ENCODE measurements around the gene SPPL3. TPM values are rescaled to one million over a fixed set of nuclear protein-coding genes. Genes with fewer than 3 reads are reported as not detected.

SPPL3 gene
- total RNA-seq, 1 donor from 2014 or later, result 48.9 TPM

DNA sequence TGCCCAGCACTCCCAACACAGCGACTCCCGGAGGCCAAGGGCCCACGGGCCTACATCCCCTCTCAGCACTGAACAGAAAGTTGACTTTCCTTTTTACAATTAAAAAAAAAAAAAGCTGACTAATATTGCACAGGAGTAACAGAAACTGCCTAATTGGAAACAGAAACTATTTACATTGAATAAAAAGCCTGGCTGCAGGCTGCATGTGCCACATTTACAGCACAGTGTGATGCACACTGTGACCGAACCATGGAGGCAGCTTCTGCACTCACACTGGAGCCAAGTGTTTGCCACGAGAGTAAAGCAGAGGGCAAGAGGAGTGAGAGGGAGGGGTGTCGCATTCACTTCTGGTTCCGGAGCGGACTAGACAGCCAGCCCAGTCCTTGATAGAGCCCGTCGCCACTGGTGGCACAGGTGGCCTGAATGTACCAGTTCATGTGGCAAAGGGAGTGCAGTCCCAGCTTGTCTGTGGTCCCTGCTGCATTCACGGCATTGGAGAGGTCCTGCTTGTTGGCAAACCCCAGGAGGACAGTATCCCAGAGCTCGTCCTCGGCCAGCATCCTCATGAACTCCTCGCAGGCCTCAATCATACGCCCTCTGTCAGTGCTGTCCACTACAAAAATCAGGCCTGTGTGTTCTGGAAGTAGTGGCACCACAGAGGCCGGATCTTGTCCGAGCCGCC is 59.2 kb downstream of the SPPL3 start:
- Histone ChIP-seq H3K9me3 (no peaks in the 10 kb centered on the region), H3K4me1 (peaks cover 73% of the 10 kb centered on the region), H3K4me3 (no peak overlapping the region), H3K27me3 (no peaks in the 10 kb centered on the region), H3K36me3 (no peaks in the 10 kb centered on the region), H3K27ac (no peak overlapping the region)
- DNase-seq (ENCODE audit: extremely low spot score in 2 of 2), result no peak
- intact Hi-C loops (cut with DNase I), result no loop called here
- TF ChIP-seq POLR2A (IDR thresholded peaks at IDR 0.05), result no peak
- TF ChIP-seq, protein P1, sequence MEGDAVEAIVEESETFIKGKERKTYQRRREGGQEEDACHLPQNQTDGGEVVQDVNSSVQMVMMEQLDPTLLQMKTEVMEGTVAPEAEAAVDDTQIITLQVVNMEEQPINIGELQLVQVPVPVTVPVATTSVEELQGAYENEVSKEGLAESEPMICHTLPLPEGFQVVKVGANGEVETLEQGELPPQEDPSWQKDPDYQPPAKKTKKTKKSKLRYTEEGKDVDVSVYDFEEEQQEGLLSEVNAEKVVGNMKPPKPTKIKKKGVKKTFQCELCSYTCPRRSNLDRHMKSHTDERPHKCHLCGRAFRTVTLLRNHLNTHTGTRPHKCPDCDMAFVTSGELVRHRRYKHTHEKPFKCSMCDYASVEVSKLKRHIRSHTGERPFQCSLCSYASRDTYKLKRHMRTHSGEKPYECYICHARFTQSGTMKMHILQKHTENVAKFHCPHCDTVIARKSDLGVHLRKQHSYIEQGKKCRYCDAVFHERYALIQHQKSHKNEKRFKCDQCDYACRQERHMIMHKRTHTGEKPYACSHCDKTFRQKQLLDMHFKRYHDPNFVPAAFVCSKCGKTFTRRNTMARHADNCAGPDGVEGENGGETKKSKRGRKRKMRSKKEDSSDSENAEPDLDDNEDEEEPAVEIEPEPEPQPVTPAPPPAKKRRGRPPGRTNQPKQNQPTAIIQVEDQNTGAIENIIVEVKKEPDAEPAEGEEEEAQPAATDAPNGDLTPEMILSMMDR (IDR thresholded peaks at IDR 0.05), result no peak
- TF ChIP-seq POLR2AphosphoS5 (IDR thresholded peaks at IDR 0.05; ENCODE audit: insufficient read depth in 1 of 2, low read depth in 1 of 2), result no peak

GRCh38 chr12:120844297-120844696 is 59.9 kb downstream of the SPPL3 start:
- no peak overlapping the region for H3K4me3 ChIP-seq
- no peak overlapping the region for H3K27ac ChIP-seq
- no peak for DNase-seq (ENCODE audit: extremely low spot score in 2 of 2)
- H3K36me3 ChIP-seq, result no peaks in the 10 kb centered on the region
- no peaks in the 10 kb centered on the region for H3K27me3 ChIP-seq
- H3K4me1 ChIP-seq, result peaks cover 67% of the 10 kb centered on the region
- intact Hi-C loops (cut with DNase I), result no loop called here
- TF ChIP-seq POLR2A (IDR thresholded peaks at IDR 0.05) (no peak), POLR2AphosphoS5 (IDR thresholded peaks at IDR 0.05; ENCODE audit: insufficient read depth in 1 of 2, low read depth in 1 of 2) (no peak)
- TF ChIP-seq, protein P1 (IDR thresholded peaks at IDR 0.05), result no peak
- no peaks in the 10 kb centered on the region for H3K9me3 ChIP-seq

DNA sequence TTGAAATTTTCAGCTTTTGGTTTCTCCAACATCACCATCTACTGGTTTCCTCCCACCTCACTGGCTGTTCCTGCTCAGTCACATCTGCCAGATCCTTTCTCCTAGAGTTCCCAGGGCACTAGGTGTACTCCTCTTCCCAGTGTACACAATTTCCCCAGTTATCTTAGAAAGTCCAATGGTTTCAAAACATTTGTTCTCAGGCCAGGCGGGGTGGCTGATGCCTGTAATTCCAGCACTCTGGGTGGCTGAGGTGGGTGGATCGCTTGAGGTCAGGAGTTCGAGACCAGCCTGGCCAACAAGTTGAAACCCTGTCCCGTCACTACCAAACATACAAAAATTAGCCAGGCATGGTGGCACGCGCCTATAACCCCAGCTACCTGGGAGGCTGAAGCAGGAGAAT is 60.7 kb downstream of the SPPL3 start:
- Histone ChIP-seq H3K4me1 (peaks cover 58% of the 10 kb centered on the region), H3K4me3 (no peak overlapping the region), H3K27ac (no peak overlapping the region), H3K36me3 (no peaks in the 10 kb centered on the region), H3K27me3 (no peaks in the 10 kb centered on the region), H3K9me3 (no peaks in the 10 kb centered on the region)
- no peak for TF ChIP-seq POLR2AphosphoS5 (IDR thresholded peaks at IDR 0.05; ENCODE audit: insufficient read depth in 1 of 2, low read depth in 1 of 2)
- no peak for TF ChIP-seq POLR2A (IDR thresholded peaks at IDR 0.05)
- TF ChIP-seq, protein P1 (IDR thresholded peaks at IDR 0.05), result no peak
- DNase-seq (ENCODE audit: extremely low spot score in 2 of 2), result no peak
- intact Hi-C loops (cut with DNase I), result no loop called here

DNA sequence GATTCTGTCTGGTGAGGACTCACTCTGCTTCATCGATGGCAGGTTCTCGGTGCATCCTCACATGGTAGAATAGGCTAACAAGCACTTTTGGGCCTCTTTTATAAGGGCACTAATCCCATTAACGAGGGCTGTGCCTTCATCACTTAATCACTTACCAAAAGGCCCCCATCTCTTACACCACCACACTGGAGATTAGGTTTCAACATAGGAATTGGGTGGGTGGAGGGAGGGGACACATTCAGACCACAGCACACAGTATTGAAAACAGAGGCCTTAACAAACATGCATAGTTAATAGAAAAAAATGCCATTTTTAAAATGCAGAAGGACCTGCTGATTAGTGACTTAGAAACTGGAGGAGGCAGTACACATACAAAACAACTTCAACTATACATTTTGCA is 61.6 kb downstream of the SPPL3 start:
- intact Hi-C loops (cut with DNase I), result no loop called here
- Histone ChIP-seq H3K27ac (no peak overlapping the region), H3K4me1 (peaks cover 50% of the 10 kb centered on the region)

GRCh38 chr12:120841525-120841924 is 62.6 kb downstream of the SPPL3 start:
- TF ChIP-seq POLR2AphosphoS5 (IDR thresholded peaks at IDR 0.05; ENCODE audit: insufficient read depth in 1 of 2, low read depth in 1 of 2) (no peak), POLR2A (IDR thresholded peaks at IDR 0.05) (no peak)
- TF ChIP-seq, protein P1 (IDR thresholded peaks at IDR 0.05), result no peak
- no peaks in the 10 kb centered on the region for H3K9me3 ChIP-seq
- DNase-seq (ENCODE audit: extremely low spot score in 2 of 2), result no peak
- H3K27ac ChIP-seq, result no peak overlapping the region
- no peaks in the 10 kb centered on the region for H3K27me3 ChIP-seq
- H3K4me3 ChIP-seq, result no peak overlapping the region
- H3K36me3 ChIP-seq, result no peaks in the 10 kb centered on the region
- H3K4me1 ChIP-seq, result peaks cover 49% of the 10 kb centered on the region
- intact Hi-C loops (cut with DNase I), result no loop called here

More for the DNA sequence above, 61.6 kb downstream of the SPPL3 start:
- Histone ChIP-seq H3K4me3 (no peak overlapping the region), H3K27me3 (no peaks in the 10 kb centered on the region), H3K9me3 (no peaks in the 10 kb centered on the region), H3K36me3 (no peaks in the 10 kb centered on the region)
- TF ChIP-seq, protein P1 (IDR thresholded peaks at IDR 0.05), result no peak
- TF ChIP-seq POLR2AphosphoS5 (IDR thresholded peaks at IDR 0.05; ENCODE audit: insufficient read depth in 1 of 2, low read depth in 1 of 2), result no peak
- TF ChIP-seq POLR2A (IDR thresholded peaks at IDR 0.05), result no peak
- no peak for DNase-seq (ENCODE audit: extremely low spot score in 2 of 2)
